Measurements from ENCODE around the gene FGF2. TPM values are rescaled to one million over a fixed set of nuclear protein-coding genes. Genes with fewer than 3 reads are reported as not detected.

FGF2 gene
- total RNA-seq, 1 experiment from 2014 or later: 3.8 TPM

GRCh38 chr4:122908223-122908622, 81.6 kb downstream of the FGF2 start:
- ATAC-seq (no peak), DNase-seq (ENCODE audit: low read depth, low spot score) (no peak)
- no peak overlapping the region for H3K4me2 ChIP-seq (ENCODE audit: low read length)
- no TSS peak for BruUV-seq (replicated peaks)
- peaks cover 2 to 5% of the 10 kb centered on the region in 2 experiments; a peak in 3 of 4 replicates for H3K4me1 ChIP-seq (ENCODE audit: control insufficient read depth in 1 of 2, insufficient read depth in 2 of 2, low read length in 2 of 2)
- no peak overlapping the region for H3K9ac ChIP-seq (ENCODE audit: low read length)
- no peaks in the 10 kb centered on the region for H3K27me3 ChIP-seq (ENCODE audit: insufficient read depth, low read length)
- no peak overlapping the region for H3K27ac ChIP-seq (ENCODE audit: low read depth, low read length)
- H3K9me2 ChIP-seq (ENCODE audit: insufficient read depth): no peaks in the 10 kb centered on the region
- H3K79me2 ChIP-seq (ENCODE audit: insufficient read depth, low read length): no peaks in the 10 kb centered on the region
- H3K4me3 ChIP-seq (replicated peaks in 1 of 2; ENCODE audit: low read depth in 1 of 2, low read length in 2 of 2): no peak overlapping the region
- H4K20me1 ChIP-seq (ENCODE audit: insufficient read depth): no peaks in the 10 kb centered on the region
- POLR2A ChIA-PET: no interaction called here
- no peaks in the 10 kb centered on the region for H3K9me3 ChIP-seq (ENCODE audit: control insufficient read depth in 1 of 2, insufficient read depth in 1 of 2, low read depth in 1 of 2, low read length in 2 of 2)
- H3K36me3 ChIP-seq (ENCODE audit: control insufficient read depth in 1 of 2, insufficient read depth in 2 of 2, low read length in 2 of 2): no peaks in the 10 kb centered on the region
- CTCF ChIA-PET: no interaction called here
- TF ChIP-seq SIN3A (IDR thresholded peaks at IDR 0.05; ENCODE audit: low read depth) (no peak), POLR2AphosphoS5 (IDR thresholded peaks at IDR 0.05; ENCODE audit: low read depth, low read length) (no peak), JUND (IDR thresholded peaks at IDR 0.05) (no peak), CEBPB (IDR thresholded peaks at IDR 0.05; ENCODE audit: low read depth) (no peak), CTCF (IDR thresholded peaks at IDR 0.05 in 2 of 3, conservative IDR thresholded peaks at IDR 0.05 in 1 of 3; ENCODE audit: borderline replicate concordance in 1 of 3, insufficient read depth in 1 of 3, low read depth in 2 of 3, low read length in 2 of 3) (no peak), EGR1 (IDR thresholded peaks at IDR 0.05; ENCODE audit: low read depth) (no peak), SP1 (IDR thresholded peaks at IDR 0.05; ENCODE audit: low read depth) (no peak), ZNF274 (IDR thresholded peaks at IDR 0.05; ENCODE audit: low read depth, low read length) (no peak), MAX (IDR thresholded peaks at IDR 0.05) (no peak), EZH2phosphoT487 (IDR thresholded peaks at IDR 0.05; ENCODE audit: borderline replicate concordance) (no peak), POLR2A (IDR thresholded peaks at IDR 0.05; ENCODE audit: borderline replicate concordance, extremely low read depth, insufficient read depth, insufficient read length) (no peak), ZBTB33 (IDR thresholded peaks at IDR 0.05; ENCODE audit: extremely low read depth, insufficient replicate concordance, low read length) (no peak), ELF1 (IDR thresholded peaks at IDR 0.05; ENCODE audit: borderline replicate concordance, low read depth) (no peak), ATF3 (IDR thresholded peaks at IDR 0.05) (no peak), TCF7L2 (IDR thresholded peaks at IDR 0.05; ENCODE audit: borderline replicate concordance, extremely low read depth, insufficient read depth, insufficient read length) (no peak), YY1 (IDR thresholded peaks at IDR 0.05; ENCODE audit: extremely low read depth, insufficient replicate concordance, low read depth, low read length) (no peak), EZH2 (IDR thresholded peaks at IDR 0.05) (no peak), FOSL1 (IDR thresholded peaks at IDR 0.05; ENCODE audit: low read depth) (no peak), CBX3 (IDR thresholded peaks at IDR 0.05; ENCODE audit: low read depth) (no peak), REST (IDR thresholded peaks at IDR 0.05; ENCODE audit: low read depth) (no peak)
- RAD21 ChIA-PET (ENCODE audit: low non-redundant PET in 1 of 2, low total read pairs in 2 of 2, uncharacterized antibody in 2 of 2, unreplicated experiment in 2 of 2): no interaction called here
- intact Hi-C loops (cut with micrococcal nuclease): no loop called here
- H2AFZ ChIP-seq (ENCODE audit: low read depth, low read length, poor library complexity, severe bottlenecking): no peak overlapping the region

All from HCT116 (cell line).